ENCODE results near the gene DYTN.
"Not testable (repeated sequence)": the region's sequence is repeated elsewhere in the genome, so short reads cannot be mapped to it uniquely, and the experiment has no call there.

Gene DYTN

GRCh38 chr2:206718296-206718695 lies at the start of gene DYTN:
DYTN (minus strand) TSS chr2:206718396; CDS start chr2:206718279, 117 bp downstream.
- no peak for DNase-seq

- DNase-seq = no peak
These were observed 48.1 kb upstream of the DYTN start for GRCh38 chr2:206766057-206766930.

GRCh38 chr2:206765242-206766056 lies 47.3 kb upstream of the DYTN start, which contains the start of the genes FASTKD2 and MDH1B:
FASTKD2 (plus strand) TSS chr2:206765606; CDS start chr2:206766694, 1,088 bp downstream.
MDH1B (minus strand) TSS chr2:206765328; CDS start chr2:206765271, 57 bp downstream.
- DNase-seq = peak; percentile 93

GRCh38 chr2:206764673-206765241 lies 46.6 kb upstream of the DYTN start:
- no peak for DNase-seq

GRCh38 chr2:206756816-206757215 lies 38.6 kb upstream of the DYTN start:
- no peak for DNase-seq

- DNase-seq = no peak
These were observed 22.6 kb upstream of the DYTN start for GRCh38 chr2:206740800-206741199.

GRCh38 chr2:206739271-206739670 lies 21.1 kb upstream of the DYTN start:
- DNase-seq = no peak

- no peak for DNase-seq
These were observed 18.7 kb upstream of the DYTN start for GRCh38 chr2:206736935-206737334.

- no peak for DNase-seq
These were observed 15.1 kb upstream of the DYTN start for GRCh38 chr2:206733341-206733740.

- no peak for DNase-seq
These were observed 10.3 kb upstream of the DYTN start for GRCh38 chr2:206728277-206729199.

- no peak for DNase-seq
These were observed 9.1 kb upstream of the DYTN start for GRCh38 chr2:206727287-206727686.

GRCh38 chr2:206723288-206723687 lies 5.1 kb upstream of the DYTN start:
- DNase-seq = no peak

- no peak for DNase-seq
These were observed 3.2 kb upstream of the DYTN start for GRCh38 chr2:206721256-206721920.

GRCh38 chr2:206716623-206717022 lies 1.6 kb downstream of the DYTN start:
- DNase-seq = no peak

- not testable (repeated sequence) for DNase-seq
These were observed 3.0 kb downstream of the DYTN start for GRCh38 chr2:206715183-206715582.

GRCh38 chr2:206713746-206714145 lies 4.5 kb downstream of the DYTN start:
- no peak for DNase-seq

- no peak for DNase-seq
These were observed 9.9 kb downstream of the DYTN start for GRCh38 chr2:206708286-206708685.

- DNase-seq = no peak
These were observed 11.0 kb downstream of the DYTN start for GRCh38 chr2:206707164-206707701.

- no peak for DNase-seq
These were observed 16.1 kb downstream of the DYTN start for GRCh38 chr2:206701952-206702605.

GRCh38 chr2:206700156-206700555 lies 18.0 kb downstream of the DYTN start:
- DNase-seq = no peak

- no peak for DNase-seq
These were observed 19.4 kb downstream of the DYTN start for GRCh38 chr2:206698811-206699210.

Data from fibroblast of skin of right quadriceps (primary cell).